ENCODE data around the gene ATXN1. TPM values are rescaled to one million over a fixed set of nuclear protein-coding genes. Genes with fewer than 3 reads are reported as not detected.

ATXN1 gene
- total RNA-seq, 1 donor from 2014 or later: 33.7 TPM

GRCh38 chr6:16535564-16535963, 225.7 kb downstream of the ATXN1 start:
- no peaks in the 10 kb centered on the region for H3K4me1 Mint-ChIP-seq (ENCODE audit: unreplicated experiment)
- no peak for TF ChIP-seq CTCF (conservative IDR thresholded peaks at IDR 0.05)
- H3K9me3 Mint-ChIP-seq: no peaks in the 10 kb centered on the region
- H3K36me3 Mint-ChIP-seq: peaks cover 7% of the 10 kb centered on the region
- H3K4me3 Mint-ChIP-seq: no peak overlapping the region
- no peaks in the 10 kb centered on the region for H3K27me3 Mint-ChIP-seq
- no peak overlapping the region for H3K27ac Mint-ChIP-seq
- no peak for DNase-seq (ENCODE audit: extremely low spot score, unreplicated experiment)

GRCh38 chr6:16533721-16534136, 227.5 kb downstream of the ATXN1 start:
- Mint-ChIP-seq H3K4me3 (no peak overlapping the region), H3K36me3 (peaks cover 3% of the 10 kb centered on the region), H3K27me3 (no peaks in the 10 kb centered on the region), H3K9me3 (no peaks in the 10 kb centered on the region), H3K4me1 (ENCODE audit: unreplicated experiment) (no peaks in the 10 kb centered on the region), H3K27ac (no peak overlapping the region)
- no peak for TF ChIP-seq CTCF (conservative IDR thresholded peaks at IDR 0.05)
- DNase-seq (ENCODE audit: extremely low spot score, unreplicated experiment): no peak

- H3K36me3 Mint-ChIP-seq: peaks cover 3% of the 10 kb centered on the region
Measured at GRCh38 chr6:16533210-16533609, 228.1 kb downstream of the ATXN1 start.

GRCh38 chr6:16527691-16528090, 233.6 kb downstream of the ATXN1 start:
- peaks cover 8% of the 10 kb centered on the region for H3K4me1 Mint-ChIP-seq (ENCODE audit: unreplicated experiment)
- no peak for DNase-seq (ENCODE audit: extremely low spot score, unreplicated experiment)
- H3K27me3 Mint-ChIP-seq: no peaks in the 10 kb centered on the region
- H3K9me3 Mint-ChIP-seq: no peaks in the 10 kb centered on the region
- no peak for TF ChIP-seq CTCF (conservative IDR thresholded peaks at IDR 0.05)
- no peak overlapping the region for H3K4me3 Mint-ChIP-seq
- peaks cover 10% of the 10 kb centered on the region for H3K36me3 Mint-ChIP-seq
- H3K27ac Mint-ChIP-seq: no peak overlapping the region

More at GRCh38 chr6:16533210-16533609, 228.1 kb downstream of the ATXN1 start:
- no peaks in the 10 kb centered on the region for H3K27me3 Mint-ChIP-seq
- no peak overlapping the region for H3K27ac Mint-ChIP-seq
- H3K4me3 Mint-ChIP-seq: no peak overlapping the region
- no peaks in the 10 kb centered on the region for H3K9me3 Mint-ChIP-seq
- no peak for DNase-seq (ENCODE audit: extremely low spot score, unreplicated experiment)
- no peaks in the 10 kb centered on the region for H3K4me1 Mint-ChIP-seq (ENCODE audit: unreplicated experiment)
- TF ChIP-seq CTCF (conservative IDR thresholded peaks at IDR 0.05): no peak

GRCh38 chr6:16524380-16524707, 236.9 kb downstream of the ATXN1 start:
- no peak overlapping the region for H3K4me3 Mint-ChIP-seq
- no peak for DNase-seq (ENCODE audit: extremely low spot score, unreplicated experiment)
- H3K4me1 Mint-ChIP-seq (ENCODE audit: unreplicated experiment): peaks cover 19% of the 10 kb centered on the region
- no peaks in the 10 kb centered on the region for H3K27me3 Mint-ChIP-seq
- H3K9me3 Mint-ChIP-seq: no peaks in the 10 kb centered on the region
- no peak overlapping the region for H3K27ac Mint-ChIP-seq
- TF ChIP-seq CTCF (conservative IDR thresholded peaks at IDR 0.05): no peak
- peaks cover 21% of the 10 kb centered on the region for H3K36me3 Mint-ChIP-seq
